CD8-positive, alpha-beta memory T cell (primary cell): ENCODE measurements around the gene CHST1. TPM values are rescaled to one million over a fixed set of nuclear protein-coding genes. Genes with fewer than 3 reads are reported as not detected.

Experiments
- CTCF ChIA-PET: fragments of 350-600 bp; sonication (Branson Sonifier 250); formaldehyde crosslinking; loops from one replicate; lab custom pipeline; 2021; ENCODE audit warnings: antibody characterized with exemption; lab: Charles Lee
- POLR2A ChIA-PET: fragments of 350-600 bp; sonication (Branson Sonifier 250); formaldehyde crosslinking; loops from one replicate; lab custom pipeline; 2021; ENCODE audit warnings: antibody characterized with exemption; lab: Charles Lee
- DNase-seq, 5 donors: peaks; one replicate each; pipeline versions ENCODE4 v3.0.0 to v3.0.0-alpha.2; 2020 to 2022; ENCODE audit warnings: mixed read lengths in 1 of 5
- H3K27ac ChIP-seq: one replicate; pipeline ENCODE4 v1.7.0; 2013; ENCODE audit warnings: low read depth, mild to moderate bottlenecking, low read length, moderate library complexity
- H3K27me3 ChIP-seq: 2 replicates; pipeline ENCODE4 v1.7.0; 2013; ENCODE audit warnings: low read length, mild to moderate bottlenecking; ENCODE audit not compliant: insufficient read depth, poor library complexity, severe bottlenecking
- H3K36me3 ChIP-seq: 2 replicates; pipeline ENCODE4 v1.7.0; 2013; ENCODE audit warnings: mild to moderate bottlenecking, low read length, moderate library complexity; ENCODE audit not compliant: insufficient read depth
- H3K4me1 ChIP-seq: 2 replicates; pipeline ENCODE4 v1.7.0; 2013; ENCODE audit warnings: mild to moderate bottlenecking, low read length, moderate library complexity; ENCODE audit not compliant: insufficient read depth
- H3K4me3 ChIP-seq: 2 replicates; pipeline ENCODE4 v1.7.0; 2013; ENCODE audit warnings: mild to moderate bottlenecking, low read length
- H3K9me3 ChIP-seq: 2 replicates; pipeline ENCODE4 v1.7.0; 2013; ENCODE audit warnings: mild to moderate bottlenecking, low read length
- H3K27ac Mint-ChIP-seq, 8 donors: one replicate each; pipeline ENCODE4 v1.8.0; 2020 to 2021; ENCODE audit warnings: mixed read lengths in 8 of 8, mild to moderate bottlenecking in 6 of 8, inconsistent platforms in 3 of 8, moderate library complexity in 3 of 8
- H3K27me3 Mint-ChIP-seq, 2 donors: one replicate each; pipeline ENCODE4 v1.8.0; 2020 to 2021; ENCODE audit warnings: mixed read lengths in 2 of 2, mild to moderate bottlenecking in 1 of 2, moderate library complexity in 1 of 2
- H3K36me3 Mint-ChIP-seq, 3 donors: one replicate each; pipeline ENCODE4 v1.8.0; 2020 to 2021; ENCODE audit warnings: mixed read lengths in 3 of 3, inconsistent platforms in 1 of 3, mild to moderate bottlenecking in 1 of 3
- H3K4me1 Mint-ChIP-seq, 3 donors: one replicate each; pipeline ENCODE4 v1.8.0; 2020 to 2021; ENCODE audit warnings: mixed read lengths in 3 of 3, inconsistent platforms in 1 of 3, mild to moderate bottlenecking in 1 of 3
- H3K4me3 Mint-ChIP-seq, 7 donors: one replicate each; pipeline ENCODE4 v1.8.0; 2020 to 2021; ENCODE audit warnings: mixed read lengths in 7 of 7, mild to moderate bottlenecking in 6 of 7, moderate library complexity in 4 of 7, inconsistent platforms in 2 of 7
- H3K9me3 Mint-ChIP-seq, 5 donors: one replicate each; pipeline ENCODE4 v1.8.0; 2020 to 2022; ENCODE audit warnings: mixed read lengths in 5 of 5, mild to moderate bottlenecking in 3 of 5, moderate library complexity in 2 of 5, inconsistent platforms in 1 of 5
- polyA plus RNA-seq: library from polyadenylated mRNA; unstranded; fragments of 300-500 nt; fragmentation: Illumina TruSeq; gene quantifications from one replicate; pipeline ENCODE4 v1.2.3, GENCODE V29; 2021
- total RNA-seq, 2 experiments: library from RNA; stranded (reverse); gene quantifications; one replicate each; pipeline ENCODE4 v1.2.3, GENCODE V29; 2021

The CHST1 gene
- total and polyA plus RNA-seq, 3 experiments from 2014 or later = 0.80 to 0.94 TPM; not detected in 1

GRCh38 chr11:45620243-45620642 lies 45.2 kb downstream of the CHST1 start:
- Mint-ChIP-seq H3K4me1 (no peaks in the 10 kb centered on the region), H3K27me3 (peaks cover 21 to 65% of the 10 kb centered on the region in 2 donors), H3K9me3 (peaks cover 3 to 7% (median 4%) of the 10 kb centered on the region in 5 donors), H3K4me3 (no peak overlapping the region), H3K36me3 (no peaks in the 10 kb centered on the region), H3K27ac (no peak overlapping the region)
- no peaks in the 10 kb centered on the region for H3K4me1 ChIP-seq
- no peak overlapping the region for H3K27ac ChIP-seq
- POLR2A ChIA-PET = no interaction called here
- no peak for DNase-seq
- no peaks in the 10 kb centered on the region for H3K27me3 ChIP-seq
- CTCF ChIA-PET = no interaction called here
- H3K36me3 ChIP-seq = no peaks in the 10 kb centered on the region
- no peaks in the 10 kb centered on the region for H3K9me3 ChIP-seq
- H3K4me3 ChIP-seq = no peak overlapping the region

- Mint-ChIP-seq H3K4me1 (no peaks in the 10 kb centered on the region), H3K4me3 (no peak overlapping the region), H3K27ac (no peak overlapping the region), H3K36me3 (no peaks in the 10 kb centered on the region), H3K9me3 (peaks cover 3 to 7% (median 4%) of the 10 kb centered on the region in 5 donors), H3K27me3 (peaks cover 21 to 66% of the 10 kb centered on the region in 2 donors)
- no peak for DNase-seq
- ChIA-PET CTCF (no interaction called here), POLR2A (no interaction called here)
- no peaks in the 10 kb centered on the region for H3K36me3 ChIP-seq
- H3K4me1 ChIP-seq = no peaks in the 10 kb centered on the region
- H3K9me3 ChIP-seq = no peaks in the 10 kb centered on the region
- H3K27ac ChIP-seq = no peak overlapping the region
- no peaks in the 10 kb centered on the region for H3K27me3 ChIP-seq
- no peak overlapping the region for H3K4me3 ChIP-seq
These were observed 46.5 kb downstream of the CHST1 start for GRCh38 chr11:45618897-45619296.

GRCh38 chr11:45617871-45618601 lies 47.4 kb downstream of the CHST1 start:
- H3K27ac Mint-ChIP-seq = no peak overlapping the region
- ChIA-PET POLR2A (no interaction called here), CTCF (no interaction called here)
- H3K9me3 ChIP-seq = no peaks in the 10 kb centered on the region
- no peak overlapping the region for H3K27ac ChIP-seq
- peaks cover 18 to 61% of the 10 kb centered on the region in 2 donors for H3K27me3 Mint-ChIP-seq
- peaks cover 3 to 7% (median 4%) of the 10 kb centered on the region in 5 donors for H3K9me3 Mint-ChIP-seq
- H3K4me1 Mint-ChIP-seq = no peaks in the 10 kb centered on the region
- no peaks in the 10 kb centered on the region for H3K36me3 Mint-ChIP-seq
- no peak overlapping the region for H3K4me3 Mint-ChIP-seq
- no peaks in the 10 kb centered on the region for H3K27me3 ChIP-seq
- no peaks in the 10 kb centered on the region for H3K4me1 ChIP-seq
- no peak overlapping the region for H3K4me3 ChIP-seq
- H3K36me3 ChIP-seq = no peaks in the 10 kb centered on the region
- DNase-seq = no peak

GRCh38 chr11:45616802-45617549 lies 48.4 kb downstream of the CHST1 start:
- no peak overlapping the region for H3K27ac Mint-ChIP-seq
- DNase-seq = no peak
- H3K4me3 ChIP-seq = no peak overlapping the region
- no peak overlapping the region for H3K4me3 Mint-ChIP-seq
- no peak overlapping the region for H3K27ac ChIP-seq
- no peaks in the 10 kb centered on the region for H3K9me3 ChIP-seq
- peaks cover 21 to 54% of the 10 kb centered on the region in 2 donors for H3K27me3 Mint-ChIP-seq
- H3K4me1 ChIP-seq = no peaks in the 10 kb centered on the region
- H3K36me3 ChIP-seq = no peaks in the 10 kb centered on the region
- peaks cover 2 to 7% (median 4%) of the 10 kb centered on the region in 5 donors for H3K9me3 Mint-ChIP-seq
- ChIA-PET POLR2A (no interaction called here), CTCF (no interaction called here)
- no peaks in the 10 kb centered on the region for H3K27me3 ChIP-seq
- H3K4me1 Mint-ChIP-seq = no peaks in the 10 kb centered on the region
- H3K36me3 Mint-ChIP-seq = no peaks in the 10 kb centered on the region

- Mint-ChIP-seq H3K4me3 (no peak overlapping the region), H3K4me1 (no peaks in the 10 kb centered on the region), H3K27me3 (peaks cover 16 to 63% of the 10 kb centered on the region in 2 donors), H3K27ac (no peak overlapping the region), H3K36me3 (no peaks in the 10 kb centered on the region), H3K9me3 (peaks cover 0 to 4% (median 3%) of the 10 kb centered on the region in 5 donors)
- ChIA-PET POLR2A (no interaction called here), CTCF (no interaction called here)
- H3K4me3 ChIP-seq = no peak overlapping the region
- no peaks in the 10 kb centered on the region for H3K27me3 ChIP-seq
- H3K36me3 ChIP-seq = no peaks in the 10 kb centered on the region
- no peak overlapping the region for H3K27ac ChIP-seq
- no peak for DNase-seq
- no peaks in the 10 kb centered on the region for H3K4me1 ChIP-seq
- no peaks in the 10 kb centered on the region for H3K9me3 ChIP-seq
These were observed 50.1 kb downstream of the CHST1 start for GRCh38 chr11:45615182-45615792.

GRCh38 chr11:45614196-45614828 lies 51.1 kb downstream of the CHST1 start:
- no peaks in the 10 kb centered on the region for H3K4me1 Mint-ChIP-seq

GRCh38 chr11:45610627-45611026 lies 54.8 kb downstream of the CHST1 start:
- H3K4me1 ChIP-seq = no peaks in the 10 kb centered on the region
- CTCF ChIA-PET = no interaction called here
- peaks cover 17 to 59% of the 10 kb centered on the region in 2 donors for H3K27me3 Mint-ChIP-seq
- no peaks in the 10 kb centered on the region for H3K36me3 ChIP-seq
- POLR2A ChIA-PET = no interaction called here
- H3K4me3 ChIP-seq = no peak overlapping the region
- H3K27ac Mint-ChIP-seq = no peak overlapping the region
- H3K27ac ChIP-seq = no peak overlapping the region
- H3K9me3 Mint-ChIP-seq = peaks cover 0 to 5% (median 2%) of the 10 kb centered on the region in 5 donors
- H3K9me3 ChIP-seq = no peaks in the 10 kb centered on the region
- DNase-seq = no peak
- H3K4me1 Mint-ChIP-seq = no peaks in the 10 kb centered on the region
- H3K27me3 ChIP-seq = no peaks in the 10 kb centered on the region
- no peaks in the 10 kb centered on the region for H3K36me3 Mint-ChIP-seq
- no peak overlapping the region for H3K4me3 Mint-ChIP-seq

More at GRCh38 chr11:45614196-45614828, 51.1 kb downstream of the CHST1 start:
- Mint-ChIP-seq H3K27ac (no peak overlapping the region), H3K4me3 (no peak overlapping the region), H3K27me3 (peaks cover 11 to 59% of the 10 kb centered on the region in 2 donors), H3K36me3 (no peaks in the 10 kb centered on the region), H3K9me3 (peaks cover 0 to 4% (median 1%) of the 10 kb centered on the region in 5 donors)
- Histone ChIP-seq H3K36me3 (no peaks in the 10 kb centered on the region), H3K4me3 (no peak overlapping the region), H3K27ac (no peak overlapping the region), H3K9me3 (no peaks in the 10 kb centered on the region), H3K4me1 (no peaks in the 10 kb centered on the region), H3K27me3 (no peaks in the 10 kb centered on the region)
- DNase-seq = no peak
- POLR2A ChIA-PET = no interaction called here
- CTCF ChIA-PET = no interaction called here
